ENCODE results near the gene SUV39H1. TPM values are rescaled to one million over a fixed set of nuclear protein-coding genes. Genes with fewer than 3 reads are reported as not detected.

Gene SUV39H1
- total RNA-seq, 1 donor from 2014 or later, result 9.4 TPM

- H3F3A ChIP-seq (ENCODE audit: low read depth), result no peaks in the 10 kb centered on the region
- H3K27me3 ChIP-seq, result no peaks in the 10 kb centered on the region
- Mint-ChIP-seq H3K27me3 (ENCODE audit: insufficient read depth, low read depth) (peaks cover 3% of the 10 kb centered on the region), H3K27ac (no peak overlapping the region), H3K36me3 (no peaks in the 10 kb centered on the region), H3K9me3 (peaks cover 7% of the 10 kb centered on the region), H3K4me1 (no peaks in the 10 kb centered on the region), H3K4me3 (no peak overlapping the region)
- no peaks in the 10 kb centered on the region for H4K20me1 ChIP-seq (ENCODE audit: low read depth)
- H3K4me3 ChIP-seq, result no peak overlapping the region
- no peaks in the 10 kb centered on the region for H3K36me3 ChIP-seq
- H3K9ac ChIP-seq, result no peak overlapping the region
- H3K4me2 ChIP-seq, result no peak overlapping the region
- no peak for TF ChIP-seq CTCF (IDR thresholded peaks at IDR 0.05)
- TF ChIP-seq EZH2phosphoT487 (IDR thresholded peaks at IDR 0.05), result no peak
- TF ChIP-seq EZH2 (IDR thresholded peaks at IDR 0.05), result no peak
- H3K9me3 ChIP-seq (ENCODE audit: low read depth), result no peaks in the 10 kb centered on the region
- no peak overlapping the region for H2AFZ ChIP-seq (replicated peaks)
- H3K27ac ChIP-seq, result no peak overlapping the region
- no peak for DNase-seq (ENCODE audit: low spot score)
- no peaks in the 10 kb centered on the region for H3K4me1 ChIP-seq
- no peaks in the 10 kb centered on the region for H3K79me2 ChIP-seq (ENCODE audit: low read depth)
Observed at GRCh38 chrX:48749182-48749581, 52.6 kb downstream of the SUV39H1 start.

- Mint-ChIP-seq H3K36me3 (no peaks in the 10 kb centered on the region), H3K27ac (no peak overlapping the region), H3K27me3 (ENCODE audit: insufficient read depth, low read depth) (peaks cover 3% of the 10 kb centered on the region)
Observed at GRCh38 chrX:48751343-48751742, 54.8 kb downstream of the SUV39H1 start.

GRCh38 chrX:48752498-48752897 lies 56.0 kb downstream of the SUV39H1 start:
- no peaks in the 10 kb centered on the region for H3K9me3 ChIP-seq (ENCODE audit: low read depth)
- no peaks in the 10 kb centered on the region for H3K4me1 ChIP-seq
- H3K27me3 ChIP-seq, result no peaks in the 10 kb centered on the region
- H3K9me3 Mint-ChIP-seq, result peaks cover 11% of the 10 kb centered on the region
- H3K9ac ChIP-seq, result no peak overlapping the region
- no peak overlapping the region for H3K27ac Mint-ChIP-seq
- TF ChIP-seq CTCF (IDR thresholded peaks at IDR 0.05) (no peak), EZH2 (IDR thresholded peaks at IDR 0.05) (no peak), EZH2phosphoT487 (IDR thresholded peaks at IDR 0.05) (no peak)
- DNase-seq (ENCODE audit: low spot score), result no peak
- no peaks in the 10 kb centered on the region for H4K20me1 ChIP-seq (ENCODE audit: low read depth)
- H3K4me3 Mint-ChIP-seq, result no peak overlapping the region
- H3K36me3 Mint-ChIP-seq, result no peaks in the 10 kb centered on the region
- peaks cover 5% of the 10 kb centered on the region for H3K27me3 Mint-ChIP-seq (ENCODE audit: insufficient read depth, low read depth)
- H3K36me3 ChIP-seq, result no peaks in the 10 kb centered on the region
- H3K4me1 Mint-ChIP-seq, result no peaks in the 10 kb centered on the region
- H3K79me2 ChIP-seq (ENCODE audit: low read depth), result no peaks in the 10 kb centered on the region
- H3K27ac ChIP-seq, result no peak overlapping the region
- H3K4me2 ChIP-seq, result no peak overlapping the region
- H2AFZ ChIP-seq (replicated peaks), result no peak overlapping the region
- H3F3A ChIP-seq (ENCODE audit: low read depth), result no peaks in the 10 kb centered on the region
- no peak overlapping the region for H3K4me3 ChIP-seq

More at GRCh38 chrX:48751343-48751742, 54.8 kb downstream of the SUV39H1 start:
- no peaks in the 10 kb centered on the region for H3K27me3 ChIP-seq
- no peaks in the 10 kb centered on the region for H3K36me3 ChIP-seq
- H4K20me1 ChIP-seq (ENCODE audit: low read depth), result no peaks in the 10 kb centered on the region
- peaks cover 10% of the 10 kb centered on the region for H3K9me3 Mint-ChIP-seq
- H3K27ac ChIP-seq, result no peak overlapping the region
- H3K4me3 Mint-ChIP-seq, result no peak overlapping the region
- DNase-seq (ENCODE audit: low spot score), result no peak
- TF ChIP-seq CTCF (IDR thresholded peaks at IDR 0.05), result no peak
- TF ChIP-seq EZH2phosphoT487 (IDR thresholded peaks at IDR 0.05), result no peak
- no peak for TF ChIP-seq EZH2 (IDR thresholded peaks at IDR 0.05)
- H3K4me1 ChIP-seq, result no peaks in the 10 kb centered on the region
- H3K9ac ChIP-seq, result no peak overlapping the region
- no peaks in the 10 kb centered on the region for H3K79me2 ChIP-seq (ENCODE audit: low read depth)
- no peaks in the 10 kb centered on the region for H3F3A ChIP-seq (ENCODE audit: low read depth)
- H3K9me3 ChIP-seq (ENCODE audit: low read depth), result no peaks in the 10 kb centered on the region
- no peak overlapping the region for H3K4me3 ChIP-seq
- H2AFZ ChIP-seq (replicated peaks), result no peak overlapping the region
- no peaks in the 10 kb centered on the region for H3K4me1 Mint-ChIP-seq
- no peak overlapping the region for H3K4me2 ChIP-seq
